ENCODE results near the gene PRKCA.
"Not testable (repeated sequence)": the region's sequence is repeated elsewhere in the genome, so short reads cannot be mapped to it uniquely, and the experiment has no call there.

The PRKCA gene

GRCh38 chr17:66326476-66327047, 24.1 kb downstream of the PRKCA start:
- Histone ChIP-seq H3K9me3 (ENCODE audit: control insufficient read depth, insufficient read depth, low read length) (no peaks in the 10 kb centered on the region; the same call in 1 of the 2 replicates), H3K36me3 (ENCODE audit: insufficient read depth, low read length) (no peaks in the 10 kb centered on the region), H3K9ac (ENCODE audit: low read depth, low read length) (no peak overlapping the region), H3K4me1 (ENCODE audit: insufficient read depth, low read length) (no peaks in the 10 kb centered on the region)

DNA sequence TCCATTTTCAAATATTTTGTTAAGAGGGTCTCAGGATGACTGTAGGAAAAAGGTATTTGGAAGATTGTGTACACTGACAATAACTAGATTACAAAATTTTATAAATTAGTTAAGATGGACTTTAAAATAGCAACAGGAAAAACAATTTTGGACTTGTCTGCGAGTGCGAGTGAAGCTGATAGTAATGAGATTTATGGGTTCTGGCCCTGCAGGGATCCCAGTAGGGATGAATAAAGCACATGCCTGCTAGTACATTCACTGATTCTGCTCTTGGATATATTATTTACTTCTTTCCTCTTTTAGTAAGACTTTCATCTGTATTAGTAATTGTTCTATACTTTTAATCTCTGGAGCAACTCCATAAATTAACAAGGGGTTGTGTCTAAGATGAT, 28.2 kb downstream of the PRKCA start:
- H3K9me3 ChIP-seq (ENCODE audit: control insufficient read depth, insufficient read depth, low read length), result no peaks in the 10 kb centered on the region
- H3K36me3 ChIP-seq (ENCODE audit: insufficient read depth, low read length), result no peaks in the 10 kb centered on the region
- H3K9ac ChIP-seq (ENCODE audit: low read depth, low read length), result no peak overlapping the region
- H3K4me1 ChIP-seq (ENCODE audit: insufficient read depth, low read length), result no peaks in the 10 kb centered on the region

DNA sequence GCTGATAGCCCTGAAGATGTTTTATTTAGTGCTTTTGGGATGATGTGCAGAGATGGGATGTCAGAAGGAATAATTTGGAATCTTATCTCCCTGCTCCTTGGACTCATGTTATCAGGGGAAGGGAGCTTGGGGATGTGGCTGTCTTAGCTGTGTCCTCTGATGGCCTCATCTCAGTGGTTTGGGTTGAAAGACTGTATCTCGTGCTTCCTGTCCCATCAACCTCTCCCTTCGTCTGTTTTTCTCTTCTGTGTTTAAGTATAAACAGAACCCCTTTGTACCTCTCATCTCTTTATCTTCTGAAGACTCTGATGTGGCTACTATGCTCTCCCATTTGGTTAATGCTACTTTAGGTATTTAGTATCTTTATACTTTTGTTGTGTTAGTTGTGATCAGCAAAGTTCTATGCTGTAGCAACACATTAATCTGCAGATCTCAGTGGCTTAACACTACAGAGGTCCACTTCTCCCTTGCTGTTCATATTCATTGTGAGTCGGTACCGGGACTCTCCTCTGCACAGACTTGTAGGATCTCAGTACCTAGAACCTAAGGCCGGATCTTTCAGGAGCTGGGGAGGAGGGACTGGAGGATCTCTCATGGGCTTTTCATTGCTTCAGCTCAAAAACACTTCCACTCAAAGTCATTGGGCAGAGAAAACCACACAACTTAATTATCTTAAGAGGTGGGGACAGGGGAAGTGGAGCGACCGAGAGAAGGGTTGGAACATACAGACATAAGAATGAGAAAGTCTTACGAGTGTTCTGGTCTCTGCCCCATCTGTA, 28.8 kb downstream of the PRKCA start:
- Histone ChIP-seq H3K9me3 (ENCODE audit: control insufficient read depth, insufficient read depth, low read length) (no peaks in the 10 kb centered on the region), H3K4me1 (ENCODE audit: insufficient read depth, low read length) (no peaks in the 10 kb centered on the region), H3K36me3 (ENCODE audit: insufficient read depth, low read length) (no peaks in the 10 kb centered on the region), H3K9ac (ENCODE audit: low read depth, low read length) (no peak overlapping the region)

GRCh38 chr17:66335797-66336196, 33.4 kb downstream of the PRKCA start:
- Histone ChIP-seq H3K4me1 (ENCODE audit: insufficient read depth, low read length) (no peaks in the 10 kb centered on the region; the same call in 1 of the 2 replicates), H3K9me3 (ENCODE audit: control insufficient read depth, insufficient read depth, low read length) (no peaks in the 10 kb centered on the region), H3K36me3 (ENCODE audit: insufficient read depth, low read length) (no peaks in the 10 kb centered on the region), H3K9ac (ENCODE audit: low read depth, low read length) (no peak overlapping the region)

DNA sequence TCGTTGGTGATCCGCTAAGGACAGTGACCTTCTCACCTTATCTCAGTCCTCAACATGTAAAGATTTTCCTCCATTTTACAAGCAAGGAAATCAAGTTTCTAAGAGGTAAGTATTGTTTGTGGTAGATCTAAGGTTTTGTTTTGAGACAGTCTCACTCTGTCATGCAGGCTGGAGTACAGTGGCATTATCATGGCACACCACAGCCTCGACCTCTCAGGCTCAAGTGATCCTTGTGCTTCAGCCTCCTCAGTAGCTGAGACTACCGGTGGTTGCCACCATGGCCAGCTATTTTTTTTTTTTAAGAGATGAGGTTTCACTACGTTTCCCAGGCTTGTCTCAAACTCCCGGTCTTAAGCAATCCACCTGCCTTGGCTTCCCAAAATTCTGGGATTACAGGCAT, 34.9 kb downstream of the PRKCA start:
- H3K9me3 ChIP-seq (ENCODE audit: control insufficient read depth, insufficient read depth, low read length), result no peaks in the 10 kb centered on the region
- H3K9ac ChIP-seq (ENCODE audit: low read depth, low read length), result no peak overlapping the region
- H3K36me3 ChIP-seq (ENCODE audit: insufficient read depth, low read length), result no peaks in the 10 kb centered on the region
- no peaks in the 10 kb centered on the region; the same call in 1 of the 2 replicates for H3K4me1 ChIP-seq (ENCODE audit: insufficient read depth, low read length)

GRCh38 chr17:66337866-66338485, 35.6 kb downstream of the PRKCA start:
- Histone ChIP-seq H3K9me3 (ENCODE audit: control insufficient read depth, insufficient read depth, low read length) (no peaks in the 10 kb centered on the region), H3K4me1 (ENCODE audit: insufficient read depth, low read length) (no peaks in the 10 kb centered on the region; the same call in 1 of the 2 replicates), H3K36me3 (ENCODE audit: insufficient read depth, low read length) (no peaks in the 10 kb centered on the region), H3K9ac (ENCODE audit: low read depth, low read length) (no peak overlapping the region)

DNA sequence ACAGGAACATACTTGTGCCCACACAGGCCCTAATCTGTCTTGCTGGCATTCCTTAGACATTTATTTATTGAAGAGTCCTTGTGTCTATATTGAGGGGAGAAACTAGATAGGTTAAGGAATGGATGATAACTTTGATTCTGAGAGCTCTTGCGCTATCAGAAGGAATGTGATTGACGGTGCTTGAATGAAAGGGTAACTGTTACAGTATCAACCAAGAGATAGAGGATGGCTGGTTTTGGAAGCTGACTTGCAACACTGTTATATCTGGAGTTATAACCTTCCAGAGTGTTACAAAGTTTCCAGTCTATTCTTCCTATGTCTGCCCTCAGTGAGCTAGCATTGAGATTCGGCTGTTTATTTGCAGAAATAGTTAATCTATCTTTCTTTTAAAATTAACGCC, 36.5 kb downstream of the PRKCA start:
- Histone ChIP-seq H3K9ac (ENCODE audit: low read depth, low read length) (no peak overlapping the region), H3K9me3 (ENCODE audit: control insufficient read depth, insufficient read depth, low read length) (no peaks in the 10 kb centered on the region), H3K36me3 (ENCODE audit: insufficient read depth, low read length) (no peaks in the 10 kb centered on the region), H3K4me1 (ENCODE audit: insufficient read depth, low read length) (no peaks in the 10 kb centered on the region; the same call in 1 of the 2 replicates)

DNA sequence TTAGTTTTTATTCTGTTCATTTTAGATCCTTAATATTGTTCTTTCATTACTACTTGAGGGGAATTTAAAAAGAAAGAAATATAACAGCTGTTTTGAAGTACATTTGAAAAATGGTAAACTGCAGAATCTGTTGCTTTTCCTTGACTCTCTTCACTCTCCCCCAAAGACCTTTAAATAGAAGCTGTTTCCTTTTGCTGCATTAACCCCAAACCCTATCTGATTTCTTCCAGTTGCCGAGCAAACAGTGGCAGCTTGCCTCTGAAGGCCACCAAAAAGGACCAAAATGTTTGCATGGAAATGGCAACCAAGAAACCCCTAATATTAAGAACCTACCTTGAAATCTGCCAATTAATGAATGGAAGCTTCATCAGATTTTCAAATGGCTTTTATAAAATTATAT, 37.1 kb downstream of the PRKCA start:
- H3K4me1 ChIP-seq (ENCODE audit: insufficient read depth, low read length), result no peaks in the 10 kb centered on the region; the same call in 1 of the 2 replicates
- no peaks in the 10 kb centered on the region for H3K36me3 ChIP-seq (ENCODE audit: insufficient read depth, low read length)
- no peak overlapping the region for H3K9ac ChIP-seq (ENCODE audit: low read depth, low read length)
- no peaks in the 10 kb centered on the region for H3K9me3 ChIP-seq (ENCODE audit: control insufficient read depth, insufficient read depth, low read length)

DNA sequence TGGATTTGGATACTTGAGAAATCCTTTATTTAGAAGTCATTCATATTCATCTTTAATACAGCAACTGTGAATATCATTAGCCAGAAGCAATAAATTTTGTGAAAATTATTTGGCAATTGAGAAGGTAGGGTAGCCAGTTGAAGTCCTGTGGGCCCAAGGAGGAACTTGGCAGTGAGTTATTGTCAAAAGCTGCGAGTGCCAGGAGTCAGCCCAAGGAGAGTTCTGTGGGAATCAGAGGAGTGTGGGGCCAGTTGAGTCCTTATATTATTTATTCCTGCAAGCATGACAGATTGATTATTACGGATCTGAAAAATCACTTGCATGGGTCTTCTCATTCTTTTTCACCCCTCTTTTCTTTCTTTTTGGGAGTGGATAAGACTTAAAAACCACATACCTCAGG, 38.3 kb downstream of the PRKCA start:
- no peaks in the 10 kb centered on the region for H3K9me3 ChIP-seq (ENCODE audit: control insufficient read depth, insufficient read depth, low read length)
- H3K36me3 ChIP-seq (ENCODE audit: insufficient read depth, low read length), result no peaks in the 10 kb centered on the region
- no peaks in the 10 kb centered on the region; the same call in 1 of the 2 replicates for H3K4me1 ChIP-seq (ENCODE audit: insufficient read depth, low read length)
- H3K9ac ChIP-seq (ENCODE audit: low read depth, low read length), result no peak overlapping the region

DNA sequence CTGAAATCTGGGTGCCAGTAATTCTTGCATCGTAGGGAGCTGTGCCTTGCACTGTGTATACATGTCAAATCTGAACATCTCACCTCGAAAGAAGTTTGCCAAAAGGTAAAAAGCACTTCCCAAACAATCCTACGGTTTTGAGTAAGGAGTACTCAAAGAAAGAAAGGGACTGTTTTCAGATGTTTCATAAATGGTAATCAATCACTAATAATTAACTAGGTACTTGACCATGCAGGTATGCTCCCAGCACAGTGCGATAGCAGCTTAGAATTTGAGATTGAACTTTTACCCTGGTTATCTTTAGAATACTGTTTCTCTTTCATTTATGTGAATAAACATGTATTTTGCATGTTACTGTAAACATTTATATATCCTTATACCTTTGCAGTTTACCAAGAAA, 39.0 kb downstream of the PRKCA start:
- Histone ChIP-seq H3K4me1 (ENCODE audit: insufficient read depth, low read length) (no peaks in the 10 kb centered on the region; the same call in 1 of the 2 replicates), H3K9me3 (ENCODE audit: control insufficient read depth, insufficient read depth, low read length) (no peaks in the 10 kb centered on the region), H3K9ac (ENCODE audit: low read depth, low read length) (no peak overlapping the region), H3K36me3 (ENCODE audit: insufficient read depth, low read length) (no peaks in the 10 kb centered on the region)

- H3K9ac ChIP-seq (ENCODE audit: low read depth, low read length); H3K36me3 ChIP-seq (ENCODE audit: insufficient read depth, low read length); H3K4me1 ChIP-seq (ENCODE audit: insufficient read depth, low read length); H3K9me3 ChIP-seq (ENCODE audit: control insufficient read depth, insufficient read depth, low read length): not testable (repeated sequence)
Measured at GRCh38 chr17:66342263-66342662, 39.9 kb downstream of the PRKCA start.

DNA sequence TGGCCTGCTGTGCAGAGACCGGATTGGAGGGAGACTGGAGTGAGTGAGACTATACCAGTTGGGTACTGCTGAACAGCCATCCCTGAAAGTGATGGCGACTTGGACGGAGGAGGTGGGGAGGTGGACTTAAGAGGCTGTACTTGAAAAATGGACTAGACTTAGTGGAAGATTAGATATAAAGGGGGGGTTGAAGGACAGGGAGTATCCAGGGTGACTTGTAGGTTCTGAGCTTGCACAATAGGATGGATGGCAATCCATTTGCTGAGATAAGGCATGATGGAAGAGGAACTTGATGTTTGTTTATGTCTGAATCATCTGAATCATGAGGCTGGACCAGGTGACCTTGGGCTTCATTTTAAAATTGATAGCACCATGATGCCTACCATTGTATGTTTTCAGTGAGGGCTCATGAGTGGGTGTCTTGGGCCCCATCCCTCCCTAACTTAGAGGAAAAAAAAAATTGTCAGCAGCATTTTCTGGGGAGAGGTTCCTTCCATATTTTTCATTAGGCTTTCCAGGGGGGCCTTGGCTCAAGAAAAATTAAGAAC, 41.2 kb downstream of the PRKCA start:
- Histone ChIP-seq H3K36me3 (ENCODE audit: insufficient read depth, low read length) (no peaks in the 10 kb centered on the region), H3K4me1 (ENCODE audit: insufficient read depth, low read length) (peaks cover 6% of the 10 kb centered on the region), H3K9me3 (ENCODE audit: control insufficient read depth, insufficient read depth, low read length) (no peaks in the 10 kb centered on the region), H3K9ac (ENCODE audit: low read depth, low read length) (no peak overlapping the region)

- no peaks in the 10 kb centered on the region for H3K9me3 ChIP-seq (ENCODE audit: control insufficient read depth, insufficient read depth, low read length)
- H3K36me3 ChIP-seq (ENCODE audit: insufficient read depth, low read length), result no peaks in the 10 kb centered on the region
- no peak overlapping the region for H3K9ac ChIP-seq (ENCODE audit: low read depth, low read length)
- H3K4me1 ChIP-seq (ENCODE audit: insufficient read depth, low read length), result peaks cover 10% of the 10 kb centered on the region
Measured at GRCh38 chr17:66344473-66344872, 42.1 kb downstream of the PRKCA start.

- Histone ChIP-seq H3K9me3 (ENCODE audit: control insufficient read depth, insufficient read depth, low read length) (no peaks in the 10 kb centered on the region), H3K36me3 (ENCODE audit: insufficient read depth, low read length) (no peaks in the 10 kb centered on the region), H3K9ac (ENCODE audit: low read depth, low read length) (no peak overlapping the region), H3K4me1 (ENCODE audit: insufficient read depth, low read length) (peaks cover 10% of the 10 kb centered on the region)
Measured at GRCh38 chr17:66345264-66345663, 42.9 kb downstream of the PRKCA start.
